Measurements from ENCODE around the gene B4GALT6.
A peak's percentile ranks its signal among the peaks of the same experiment; 100 is the strongest.
"Not testable (repeated sequence)": the region's sequence is repeated elsewhere in the genome, so short reads cannot be mapped to it uniquely, and the experiment has no call there.

The B4GALT6 gene

GRCh38 chr18:31684279-31685096, at the start of gene B4GALT6:
Gene B4GALT6 (minus strand): TSS chr18:31684581. CDS start chr18:31684426, 155 bp downstream.
- peak in 1 of 6 experiments; percentile 12 for DNase-seq

GRCh38 chr18:31731628-31732027, 47.2 kb upstream of the B4GALT6 start:
- no peak for DNase-seq

GRCh38 chr18:31729196-31729595, 44.8 kb upstream of the B4GALT6 start:
- DNase-seq: not testable (repeated sequence)

GRCh38 chr18:31723990-31724711, 39.8 kb upstream of the B4GALT6 start:
- DNase-seq: no peak

GRCh38 chr18:31723639-31723989, 39.2 kb upstream of the B4GALT6 start:
- DNase-seq: no peak

- peak; percentile 16 to 71 (median 45) for DNase-seq
Measured at GRCh38 chr18:31722369-31722957, 38.1 kb upstream of the B4GALT6 start.

- DNase-seq: no peak
Measured at GRCh38 chr18:31721601-31722000, 37.2 kb upstream of the B4GALT6 start.

GRCh38 chr18:31720867-31721266, 36.5 kb upstream of the B4GALT6 start:
- DNase-seq: no peak

- no peak for DNase-seq
Measured at GRCh38 chr18:31719363-31720006, 35.1 kb upstream of the B4GALT6 start.

GRCh38 chr18:31718386-31718785, 34.0 kb upstream of the B4GALT6 start:
- no peak for DNase-seq

- DNase-seq: no peak
Measured at GRCh38 chr18:31716362-31716761, 32.0 kb upstream of the B4GALT6 start.

GRCh38 chr18:31711365-31712172, 27.2 kb upstream of the B4GALT6 start:
- DNase-seq: no peak

- DNase-seq: no peak
Measured at GRCh38 chr18:31710826-31711225, 26.4 kb upstream of the B4GALT6 start.

GRCh38 chr18:31707815-31708214, 23.4 kb upstream of the B4GALT6 start:
- DNase-seq: no peak

- no peak for DNase-seq
Measured at GRCh38 chr18:31702449-31702848, 18.1 kb upstream of the B4GALT6 start.

- no peak for DNase-seq
Measured at GRCh38 chr18:31701744-31702143, 17.4 kb upstream of the B4GALT6 start.

- no peak for DNase-seq
Measured at GRCh38 chr18:31700990-31701389, 16.6 kb upstream of the B4GALT6 start.

GRCh38 chr18:31697351-31698298, 13.2 kb upstream of the B4GALT6 start:
- no peak for DNase-seq

- no peak for DNase-seq
Measured at GRCh38 chr18:31695989-31696388, 11.6 kb upstream of the B4GALT6 start.

- DNase-seq: no peak
Measured at GRCh38 chr18:31694297-31694696, 9.9 kb upstream of the B4GALT6 start.

GRCh38 chr18:31688606-31689005, 4.2 kb upstream of the B4GALT6 start:
- DNase-seq: no peak
